C4-2B (cell line): ENCODE data around the gene DLG2.

ENCODE experiments used
- ZFX ChIP-seq: fragments of 450-650 bp; IDR thresholded peaks from 2 replicates; pipeline ENCODE4 v1.6.1; 2017
- TF ChIP-seq, protein P1 (sequence below): fragments of 450-650 bp; conservative IDR thresholded peaks from 2 replicates; pipeline ENCODE4 v1.5.1; 2017; ENCODE audit warnings: mild to moderate bottlenecking

DNA sequence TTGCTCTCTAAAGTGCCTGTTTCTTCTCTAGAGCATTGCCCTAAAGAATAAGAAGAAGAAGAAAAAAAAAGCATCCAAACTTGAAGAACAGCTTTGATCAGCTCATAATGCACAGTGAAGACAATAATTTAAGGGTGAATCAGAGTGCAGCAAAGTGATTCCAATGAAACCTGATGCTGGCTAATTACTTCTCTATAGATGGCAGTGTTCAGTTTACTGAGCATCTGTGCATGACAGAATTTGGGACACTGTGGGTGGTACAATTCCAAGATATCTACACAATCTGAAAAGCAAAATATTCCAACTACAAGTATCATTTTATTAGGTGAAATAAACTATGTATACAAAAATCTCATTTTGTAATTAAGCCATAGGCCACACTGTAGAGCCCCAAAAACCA is 1890.5 kb downstream of the DLG2 start:
- TF ChIP-seq, protein P1, sequence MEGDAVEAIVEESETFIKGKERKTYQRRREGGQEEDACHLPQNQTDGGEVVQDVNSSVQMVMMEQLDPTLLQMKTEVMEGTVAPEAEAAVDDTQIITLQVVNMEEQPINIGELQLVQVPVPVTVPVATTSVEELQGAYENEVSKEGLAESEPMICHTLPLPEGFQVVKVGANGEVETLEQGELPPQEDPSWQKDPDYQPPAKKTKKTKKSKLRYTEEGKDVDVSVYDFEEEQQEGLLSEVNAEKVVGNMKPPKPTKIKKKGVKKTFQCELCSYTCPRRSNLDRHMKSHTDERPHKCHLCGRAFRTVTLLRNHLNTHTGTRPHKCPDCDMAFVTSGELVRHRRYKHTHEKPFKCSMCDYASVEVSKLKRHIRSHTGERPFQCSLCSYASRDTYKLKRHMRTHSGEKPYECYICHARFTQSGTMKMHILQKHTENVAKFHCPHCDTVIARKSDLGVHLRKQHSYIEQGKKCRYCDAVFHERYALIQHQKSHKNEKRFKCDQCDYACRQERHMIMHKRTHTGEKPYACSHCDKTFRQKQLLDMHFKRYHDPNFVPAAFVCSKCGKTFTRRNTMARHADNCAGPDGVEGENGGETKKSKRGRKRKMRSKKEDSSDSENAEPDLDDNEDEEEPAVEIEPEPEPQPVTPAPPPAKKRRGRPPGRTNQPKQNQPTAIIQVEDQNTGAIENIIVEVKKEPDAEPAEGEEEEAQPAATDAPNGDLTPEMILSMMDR, result peak; percentile 39
- no peak for TF ChIP-seq ZFX
